Stimulated activated CD8-positive, alpha-beta memory T cell treated with anti-CD3 and anti-CD28 coated beads, Interleukin-12 subunit alpha, Interleukin-12 subunit beta, amount 100 ng/mL, for 4 hours (primary cell): Measurements from ENCODE around the gene P2RX2.
"Not testable (repeated sequence)": the region's sequence is repeated elsewhere in the genome, so short reads cannot be mapped to it uniquely, and the experiment has no call there.

Experiments
- DNase-seq: peaks from one replicate; pipeline ENCODE4 v3.0.0-alpha.2; 2020; ENCODE audit warnings: low read depth

P2RX2 gene

GRCh38 chr12:132583736-132584135, 34.8 kb upstream of the P2RX2 start:
- no peak for DNase-seq

GRCh38 chr12:132584429-132584828, 34.1 kb upstream of the P2RX2 start:
- DNase-seq, result no peak

GRCh38 chr12:132585177-132585576, 33.4 kb upstream of the P2RX2 start:
- no peak for DNase-seq

GRCh38 chr12:132586929-132587328, 31.6 kb upstream of the P2RX2 start:
- no peak for DNase-seq

- no peak for DNase-seq
These were observed 30.8 kb upstream of the P2RX2 start for GRCh38 chr12:132587781-132588180.

- DNase-seq, result no peak
These were observed 30.3 kb upstream of the P2RX2 start for GRCh38 chr12:132588319-132588718.

- no peak for DNase-seq
These were observed 29.5 kb upstream of the P2RX2 start for GRCh38 chr12:132588821-132589669.

- DNase-seq, result no peak
These were observed 27.3 kb upstream of the P2RX2 start for GRCh38 chr12:132591107-132591935.

- DNase-seq, result no peak
These were observed 26.1 kb upstream of the P2RX2 start for GRCh38 chr12:132592282-132592970.

- no peak for DNase-seq
These were observed 25.5 kb upstream of the P2RX2 start for GRCh38 chr12:132593071-132593470.

- DNase-seq, result no peak
These were observed 25.1 kb upstream of the P2RX2 start for GRCh38 chr12:132593521-132593920.

- DNase-seq, result no peak
These were observed 24.6 kb upstream of the P2RX2 start for GRCh38 chr12:132593938-132594358.

GRCh38 chr12:132595183-132595582, 23.4 kb upstream of the P2RX2 start:
- DNase-seq, result no peak

- no peak for DNase-seq
These were observed 22.6 kb upstream of the P2RX2 start for GRCh38 chr12:132596016-132596415.

- no peak for DNase-seq
These were observed 21.0 kb upstream of the P2RX2 start for GRCh38 chr12:132597333-132598316.

- not testable (repeated sequence) for DNase-seq
These were observed 19.1 kb upstream of the P2RX2 start for GRCh38 chr12:132599502-132599901.

- DNase-seq, result no peak
These were observed 18.2 kb upstream of the P2RX2 start for GRCh38 chr12:132600048-132601032.

GRCh38 chr12:132601171-132601883, 17.2 kb upstream of the P2RX2 start:
- DNase-seq, result no peak

- no peak for DNase-seq
These were observed 15.9 kb upstream of the P2RX2 start for GRCh38 chr12:132602572-132603239.
